SK-N-MC (cell line): ENCODE data around the gene ZNF611.

ENCODE experiments used
- EZH2 ChIP-seq: fragments of 200-600 bp; sonication (generic); IDR thresholded peaks from one replicate; pipeline ENCODE4 v1.6.1; 2017; ENCODE audit warnings: antibody characterized with exemption
- POLR2AphosphoS5 ChIP-seq: IDR thresholded peaks from 2 replicates; pipeline ENCODE4 v1.6.1; 2012; ENCODE audit warnings: mild to moderate bottlenecking, low read depth, low read length, borderline replicate concordance

DNA sequence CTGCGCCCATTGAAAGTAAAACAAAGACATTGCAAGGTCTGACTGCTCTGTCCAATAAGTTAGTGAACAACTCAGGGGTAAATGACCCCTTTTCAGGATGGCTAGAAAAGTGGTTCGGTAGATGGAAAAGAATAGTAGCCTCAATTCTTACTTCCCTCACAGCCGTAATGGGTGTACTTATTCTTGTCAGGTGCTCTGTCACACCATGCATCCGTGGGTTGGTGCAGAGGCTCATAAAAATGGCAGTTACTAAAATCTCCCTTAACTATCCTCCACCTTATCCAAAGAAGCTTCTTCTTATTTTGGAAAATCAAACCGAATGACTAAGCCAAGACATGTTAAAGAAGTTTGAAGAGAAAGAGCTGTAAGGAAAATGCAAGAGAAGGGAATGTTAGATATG, 65.3 kb downstream of the ZNF611 start:
- TF ChIP-seq POLR2AphosphoS5 = no peak
- TF ChIP-seq EZH2 = no peak
